Activated naive CD8-positive, alpha-beta T cell treated with anti-CD3 and anti-CD28 coated beads, Interleukin-2, amount 10 ng/mL, durations not matched to agents 7 days and 5 days (primary cell): ENCODE data around the gene HIVEP3. TPM values are rescaled to one million over a fixed set of nuclear protein-coding genes. Genes with fewer than 3 reads are reported as not detected.

Experiments
- ATAC-seq: fragments of 150-1000 bp; cut with Tn5 transposase; one replicate; pipeline ENCODE4 v1.10.0; 2021; ENCODE audit warnings: low read depth, moderate library complexity
- POLR2A ChIA-PET: fragments of 350-600 bp; sonication (Branson Sonifier 250); formaldehyde crosslinking; loops from one replicate; lab custom pipeline; 2021; ENCODE audit warnings: antibody characterized with exemption; lab: Charles Lee
- DNase-seq: peaks from one replicate; pipeline ENCODE4 v3.0.0; 2021
- H3K27ac Mint-ChIP-seq: one replicate; pipeline ENCODE4 v1.8.0; 2022; ENCODE audit warnings: mild to moderate bottlenecking, mixed read lengths
- H3K27me3 Mint-ChIP-seq: one replicate; pipeline ENCODE4 v1.8.0; 2022; ENCODE audit warnings: mild to moderate bottlenecking, moderate library complexity, mixed read lengths
- H3K36me3 Mint-ChIP-seq: one replicate; pipeline ENCODE4 v1.8.0; 2021; ENCODE audit warnings: mild to moderate bottlenecking, mixed read lengths
- H3K4me1 Mint-ChIP-seq: one replicate; pipeline ENCODE4 v1.8.0; 2021; ENCODE audit warnings: mixed read lengths
- H3K4me3 Mint-ChIP-seq: one replicate; pipeline ENCODE4 v1.8.0; 2022; ENCODE audit warnings: mild to moderate bottlenecking, moderate library complexity, mixed read lengths
- H3K9me3 Mint-ChIP-seq: one replicate; pipeline ENCODE4 v1.8.0; 2021; ENCODE audit warnings: mixed read lengths
- total RNA-seq, 2 experiments: library from RNA; stranded (reverse); gene quantifications; one replicate each; pipeline ENCODE4 v1.2.3, GENCODE V29; 2021

The HIVEP3 gene
- total RNA-seq, 2 experiments from 2014 or later = 10.1 to 10.7 TPM

- POLR2A ChIA-PET = interaction anchor here (0.7 kb wide), 1 partner anchor 10 kb away, joined by 3 read pairs; no protein-coding TSS in a partner anchor
- peaks cover 4% of the 10 kb centered on the region for H3K4me1 Mint-ChIP-seq
- H3K27me3 Mint-ChIP-seq = no peaks in the 10 kb centered on the region
- no peak overlapping the region for H3K27ac Mint-ChIP-seq
- ATAC-seq (no peak), DNase-seq (no peak)
- peaks cover 14% of the 10 kb centered on the region for H3K36me3 Mint-ChIP-seq
- peaks cover 9% of the 10 kb centered on the region for H3K9me3 Mint-ChIP-seq
- H3K4me3 Mint-ChIP-seq = no peak overlapping the region
Measured at GRCh38 chr1:41780916-41781315, 137.8 kb downstream of the HIVEP3 start.

GRCh38 chr1:41780322-41780721 is 138.4 kb downstream of the HIVEP3 start:
- H3K9me3 Mint-ChIP-seq = peaks cover 9% of the 10 kb centered on the region
- H3K27ac Mint-ChIP-seq = no peak overlapping the region
- DNase-seq = no peak
- no peaks in the 10 kb centered on the region for H3K27me3 Mint-ChIP-seq
- POLR2A ChIA-PET = no interaction called here
- no peak overlapping the region for H3K4me3 Mint-ChIP-seq
- ATAC-seq = no peak
- peaks cover 14% of the 10 kb centered on the region for H3K36me3 Mint-ChIP-seq
- H3K4me1 Mint-ChIP-seq = peaks cover 4% of the 10 kb centered on the region

- H3K4me1 Mint-ChIP-seq = peaks cover 4% of the 10 kb centered on the region
- no peak overlapping the region for H3K4me3 Mint-ChIP-seq
- POLR2A ChIA-PET = no interaction called here
- H3K36me3 Mint-ChIP-seq = peaks cover 10% of the 10 kb centered on the region
- H3K9me3 Mint-ChIP-seq = peaks cover 4% of the 10 kb centered on the region
- no peak overlapping the region for H3K27ac Mint-ChIP-seq
- DNase-seq (no peak), ATAC-seq (no peak)
- H3K27me3 Mint-ChIP-seq = no peaks in the 10 kb centered on the region
Measured at GRCh38 chr1:41779360-41779759, 139.4 kb downstream of the HIVEP3 start.

- Mint-ChIP-seq H3K36me3 (peaks cover 4% of the 10 kb centered on the region), H3K4me1 (peaks cover 1% of the 10 kb centered on the region), H3K9me3 (no peaks in the 10 kb centered on the region), H3K4me3 (no peak overlapping the region), H3K27me3 (no peaks in the 10 kb centered on the region), H3K27ac (no peak overlapping the region)
- DNase-seq = no peak
- ATAC-seq = no peak
- POLR2A ChIA-PET = interaction anchor here (1.2 kb wide), 1 partner anchor 12 kb away, joined by 4 read pairs; no protein-coding TSS in a partner anchor
Measured at GRCh38 chr1:41777695-41778094, 141.0 kb downstream of the HIVEP3 start.

GRCh38 chr1:41776891-41777441 is 141.8 kb downstream of the HIVEP3 start:
- Mint-ChIP-seq H3K4me3 (no peak overlapping the region), H3K4me1 (no peaks in the 10 kb centered on the region), H3K9me3 (no peaks in the 10 kb centered on the region), H3K36me3 (peaks cover 2% of the 10 kb centered on the region), H3K27me3 (no peaks in the 10 kb centered on the region), H3K27ac (no peak overlapping the region)
- no peak for DNase-seq
- POLR2A ChIA-PET = interaction anchor here (1.2 kb wide), 1 partner anchor 13 kb away, joined by 4 read pairs; no protein-coding TSS in a partner anchor
- ATAC-seq = no peak

- POLR2A ChIA-PET = no interaction called here
- Mint-ChIP-seq H3K4me1 (no peaks in the 10 kb centered on the region), H3K9me3 (no peaks in the 10 kb centered on the region)
Measured at GRCh38 chr1:41775956-41776585, 142.7 kb downstream of the HIVEP3 start.

GRCh38 chr1:41774471-41774990 is 144.2 kb downstream of the HIVEP3 start:
- Mint-ChIP-seq H3K4me1 (no peaks in the 10 kb centered on the region), H3K9me3 (no peaks in the 10 kb centered on the region), H3K27ac (no peak overlapping the region), H3K27me3 (no peaks in the 10 kb centered on the region), H3K4me3 (no peak overlapping the region), H3K36me3 (peaks cover 2% of the 10 kb centered on the region)
- ATAC-seq (no peak), DNase-seq (no peak)
- POLR2A ChIA-PET = no interaction called here

More at GRCh38 chr1:41775956-41776585, 142.7 kb downstream of the HIVEP3 start:
- ATAC-seq (no peak), DNase-seq (no peak)
- no peak overlapping the region for H3K27ac Mint-ChIP-seq
- no peak overlapping the region for H3K4me3 Mint-ChIP-seq
- no peaks in the 10 kb centered on the region for H3K27me3 Mint-ChIP-seq
- H3K36me3 Mint-ChIP-seq = peaks cover 2% of the 10 kb centered on the region

- ATAC-seq = no peak
- POLR2A ChIA-PET = no interaction called here
- no peaks in the 10 kb centered on the region for H3K4me1 Mint-ChIP-seq
- no peaks in the 10 kb centered on the region for H3K9me3 Mint-ChIP-seq
- H3K4me3 Mint-ChIP-seq = no peak overlapping the region
- peaks cover 2% of the 10 kb centered on the region for H3K36me3 Mint-ChIP-seq
- no peak overlapping the region for H3K27ac Mint-ChIP-seq
- H3K27me3 Mint-ChIP-seq = no peaks in the 10 kb centered on the region
- no peak for DNase-seq
Measured at GRCh38 chr1:41773842-41774241, 144.9 kb downstream of the HIVEP3 start.

GRCh38 chr1:41773144-41773591 is 145.6 kb downstream of the HIVEP3 start:
- H3K36me3 Mint-ChIP-seq = peaks cover 2% of the 10 kb centered on the region
- H3K4me1 Mint-ChIP-seq = no peaks in the 10 kb centered on the region
- ATAC-seq (no peak), DNase-seq (no peak)
- H3K4me3 Mint-ChIP-seq = no peak overlapping the region
- POLR2A ChIA-PET = no interaction called here
- no peak overlapping the region for H3K27ac Mint-ChIP-seq
- no peaks in the 10 kb centered on the region for H3K9me3 Mint-ChIP-seq
- no peaks in the 10 kb centered on the region for H3K27me3 Mint-ChIP-seq

- ATAC-seq (no peak), DNase-seq (no peak)
- no peak overlapping the region for H3K27ac Mint-ChIP-seq
- H3K9me3 Mint-ChIP-seq = no peaks in the 10 kb centered on the region
- no peaks in the 10 kb centered on the region for H3K36me3 Mint-ChIP-seq
- H3K4me3 Mint-ChIP-seq = no peak overlapping the region
- H3K27me3 Mint-ChIP-seq = peaks cover 2% of the 10 kb centered on the region
- peaks cover 7% of the 10 kb centered on the region for H3K4me1 Mint-ChIP-seq
- POLR2A ChIA-PET = no interaction called here
Measured at GRCh38 chr1:41769068-41769467, 149.7 kb downstream of the HIVEP3 start.

- DNase-seq (no peak), ATAC-seq (no peak)
- POLR2A ChIA-PET = no interaction called here
- Mint-ChIP-seq H3K9me3 (no peaks in the 10 kb centered on the region), H3K27me3 (peaks cover 2% of the 10 kb centered on the region), H3K4me3 (no peak overlapping the region), H3K4me1 (peaks cover 7% of the 10 kb centered on the region), H3K36me3 (no peaks in the 10 kb centered on the region), H3K27ac (no peak overlapping the region)
Measured at GRCh38 chr1:41768583-41768982, 150.1 kb downstream of the HIVEP3 start.

- ATAC-seq = no peak
- no peak for DNase-seq
- H3K4me1 Mint-ChIP-seq = peaks cover 7% of the 10 kb centered on the region
- no peaks in the 10 kb centered on the region for H3K9me3 Mint-ChIP-seq
- H3K4me3 Mint-ChIP-seq = no peak overlapping the region
- peaks cover 2% of the 10 kb centered on the region for H3K27me3 Mint-ChIP-seq
- H3K27ac Mint-ChIP-seq = no peak overlapping the region
- POLR2A ChIA-PET = no interaction called here
- H3K36me3 Mint-ChIP-seq = no peaks in the 10 kb centered on the region
Measured at GRCh38 chr1:41767534-41768525, 150.9 kb downstream of the HIVEP3 start.

- H3K9me3 Mint-ChIP-seq = peaks cover 3% of the 10 kb centered on the region
- peaks cover 7% of the 10 kb centered on the region for H3K4me1 Mint-ChIP-seq
- POLR2A ChIA-PET = no interaction called here
- H3K4me3 Mint-ChIP-seq = no peak overlapping the region
- no peak for DNase-seq
- peaks cover 3% of the 10 kb centered on the region for H3K36me3 Mint-ChIP-seq
- peaks cover 2% of the 10 kb centered on the region for H3K27me3 Mint-ChIP-seq
- ATAC-seq = no peak
- no peak overlapping the region for H3K27ac Mint-ChIP-seq
Measured at GRCh38 chr1:41766546-41766945, 152.2 kb downstream of the HIVEP3 start.
